HG03342 (cell line): Measurements from ENCODE around the gene FANCM.

ENCODE experiments used
- ATAC-seq: cut with Tn5 transposase; IDR thresholded peaks from one replicate; pipeline ENCODE4 v1.9.1; 2021; ENCODE audit warnings: mild to moderate bottlenecking, moderate library complexity; ENCODE audit not compliant: unreplicated experiment

The FANCM gene

GRCh38 chr14:45222485-45223262 lies 86.9 kb downstream of the FANCM start:
- ATAC-seq: peak; percentile 61

GRCh38 chr14:45227566-45227965 lies 91.8 kb downstream of the FANCM start:
- ATAC-seq: no peak

- ATAC-seq: no peak
These were observed 103.3 kb downstream of the FANCM start for GRCh38 chr14:45238988-45239387.

GRCh38 chr14:45242706-45243105 lies 107.0 kb downstream of the FANCM start:
- no peak for ATAC-seq

- ATAC-seq: no peak
These were observed 110.4 kb downstream of the FANCM start for GRCh38 chr14:45246151-45246550.

- no peak for ATAC-seq
These were observed 111.0 kb downstream of the FANCM start for GRCh38 chr14:45246691-45247090.

- no peak for ATAC-seq
These were observed 111.7 kb downstream of the FANCM start for GRCh38 chr14:45247427-45247826.

- ATAC-seq: peak; percentile 23
These were observed 114.3 kb downstream of the FANCM start for GRCh38 chr14:45249856-45250575.
